Thyroid gland (tissue), 4 donors: ENCODE data around the gene HELT.

ENCODE experiments used
- CTCF ChIP-seq, 6 experiments: fragments of 200-600 bp in 3 of 6; fragments of 450-650 bp in 3 of 6; sonication (generic) in 3 of 6; IDR thresholded peaks; one replicate each; pipeline ENCODE4 v1.5.1; 2016 to 2019; ENCODE audit warnings: antibody characterized with exemption in 6 of 6, mild to moderate bottlenecking in 2 of 6, inconsistent platforms in 1 of 6, moderate library complexity in 1 of 6
- POLR2A ChIP-seq, 2 donors: fragments of 450-650 bp; IDR thresholded peaks; one replicate each; pipeline ENCODE4 v1.6.1; 2017; ENCODE audit warnings: antibody characterized with exemption in 2 of 2, mild to moderate bottlenecking in 2 of 2, moderate library complexity in 1 of 2

GRCh38 chr4:185004562-185005218, 13.6 kb upstream of the HELT start:
- no peak for TF ChIP-seq CTCF (IDR thresholded peaks at IDR 0.05)
- TF ChIP-seq POLR2A (IDR thresholded peaks at IDR 0.05): peak in 1 of 2 donors; percentile 31
